Adrenal gland (tissue), 12 donors: ENCODE data around the gene KRTAP10-10. TPM values are rescaled to one million over a fixed set of nuclear protein-coding genes. Genes with fewer than 3 reads are reported as not detected.

Experiments used
- DNase-seq, 7 donors: peaks; one replicate each; pipeline ENCODE4 v3.0.0-alpha.2; 2019 to 2020
- H3K27ac ChIP-seq, 5 donors: fragments of 200-600 bp; sonication (generic) in 4 of 5; 1 replicate in 3 of 5; 2 replicates in 2 of 5; pipeline versions ENCODE4 v1.5.1 to v1.8.0; 2016 to 2020; ENCODE audit warnings: mild to moderate bottlenecking in 1 of 5
- H3K27me3 ChIP-seq: fragments of 200-600 bp; 2 replicates; pipeline ENCODE4 v1.8.0; 2021
- H3K36me3 ChIP-seq, 2 donors: fragments of 200-600 bp; replicated peaks in 1 of 2; 1 replicate in 1 of 2; 2 replicates in 1 of 2; pipeline versions ENCODE4 v1.5.1 to v1.8.0; 2018 to 2022
- H3K4me1 ChIP-seq, 2 donors: fragments of 200-600 bp; replicated peaks in 1 of 2; 1 replicate in 1 of 2; 2 replicates in 1 of 2; pipeline versions ENCODE4 v1.5.1 to v1.8.0; 2018 to 2021
- H3K4me3 ChIP-seq, 4 donors: fragments of 200-600 bp; sonication (generic) in 3 of 4; one replicate each; pipeline ENCODE4 v1.5.1; 2016 to 2018
- H3K9me3 ChIP-seq, 3 donors: fragments of 200-600 bp; sonication (generic) in 1 of 3; replicated peaks in 1 of 3; 1 replicate in 2 of 3; 2 replicates in 1 of 3; pipeline versions ENCODE4 v1.5.1 to v1.8.0; 2016 to 2021
- CTCF ChIP-seq, 6 experiments: fragments of 450-650 bp in 4 of 6; fragments of 200-600 bp in 2 of 6; sonication (generic) in 1 of 6; IDR thresholded peaks; 1 replicate in 5 of 6; 2 replicates in 1 of 6; pipeline versions ENCODE4 v1.5.1 to v1.8.0; 2016 to 2021; ENCODE audit warnings: antibody characterized with exemption in 6 of 6, mild to moderate bottlenecking in 2 of 6, moderate library complexity in 1 of 6
- POLR2A ChIP-seq, 2 donors: fragments of 450-650 bp; IDR thresholded peaks; one replicate each; pipeline ENCODE4 v1.6.1; 2017; ENCODE audit warnings: antibody characterized with exemption in 2 of 2, mild to moderate bottlenecking in 2 of 2, moderate library complexity in 1 of 2
- WGBS, 4 donors: extraction: QIAGEN DNeasy Blood & Tissue Kit in 2 of 4; methylation state at CpG; one replicate each; pipeline versions ENCODE4 v1.1.5 to v1.1.7; 2013 to 2017; 5-methylcytosine and 5-hydroxymethylcytosine counted together
- intact Hi-C, 2 donors: fragments of 100-400 bp; cut with DNase I; formaldehyde crosslinking; loops; one replicate each; pipeline versions ENCODE4 v1.14.1 to v1.15.0; 2022 to 2023
- polyA plus RNA-seq, 3 donors: library from polyadenylated mRNA; stranded (reverse); fragments of 200-250 nt in 2 of 3; fragments of 350-450 nt in 1 of 3; fragmentation: Illumina TruSeq in 1 of 3; extraction: RNeasy Lipid Tissue Mini Kit (QIAGEN cat#74804) in 1 of 3; gene quantifications; one replicate each; pipeline ENCODE4 v1.2.3, GENCODE V29; 2013 to 2014
- total RNA-seq, 9 donors: library from RNA; depleted of rRNA in 4 of 9; stranded (reverse); fragments of >200 nt in 4 of 9; fragments of 120-200 nt in 1 of 9; fragmentation: NEBNext Ultra II Directional in 1 of 9; extraction: Animal tissue kit (Norgen Biotek cat#: 25700) in 1 of 9; gene quantifications; one replicate each; pipeline versions ENCODE4 v1.1.0 to v1.2.4, GENCODE V29; 2013 to 2023
- donor health status: healthy with polysubstance abuse.
- donor health status: Bipolar disorder and iron deficiency.
- donor health status: DM: yes; HTN: yes; CAD: no.
- donor health status: DM: no; HTN: no; CAD: no.
- donor health status: DM: no; HTN: no; CAD: no.
- donor health status: DM: yes; HTN: yes; CAD: no.

Gene KRTAP10-10
- total and polyA plus RNA-seq, 12 donors = not detected

GRCh38 chr21:44618504-44618903, 18.7 kb upstream of the KRTAP10-10 start:
- peak in 5 of 7 donors; percentile 24 to 40 (median 36) for DNase-seq
- no peaks in the 10 kb centered on the region for H3K36me3 ChIP-seq
- no peaks in the 10 kb centered on the region for H3K9me3 ChIP-seq
- no peaks in the 10 kb centered on the region for H3K4me1 ChIP-seq
- no peak overlapping the region for H3K4me3 ChIP-seq
- 13 to 29% (median 21%) methylated on average over 3 to 4 of the region's 4 CpGs for WGBS, 4 donors
- no peak overlapping the region for H3K27ac ChIP-seq
- no peak for TF ChIP-seq POLR2A (IDR thresholded peaks at IDR 0.05)
- peak in 3 of 6 experiments; percentile 17 to 26 (median 19) for TF ChIP-seq CTCF (IDR thresholded peaks at IDR 0.05)
- intact Hi-C loops = no loop called here
- no peaks in the 10 kb centered on the region for H3K27me3 ChIP-seq

GRCh38 chr21:44618909-44619308, 18.2 kb upstream of the KRTAP10-10 start:
- H3K27ac ChIP-seq = no peak overlapping the region
- H3K4me1 ChIP-seq = no peaks in the 10 kb centered on the region
- H3K27me3 ChIP-seq = no peaks in the 10 kb centered on the region
- H3K36me3 ChIP-seq = no peaks in the 10 kb centered on the region
- DNase-seq = no peak
- WGBS, 4 donors = 55 to 66% (median 60%) methylated on average over 3 of the region's 3 CpGs
- no peaks in the 10 kb centered on the region for H3K9me3 ChIP-seq
- intact Hi-C loops = no loop called here
- no peak overlapping the region for H3K4me3 ChIP-seq
- TF ChIP-seq CTCF (IDR thresholded peaks at IDR 0.05) (no peak), POLR2A (IDR thresholded peaks at IDR 0.05) (no peak)

GRCh38 chr21:44619886-44620285, 17.3 kb upstream of the KRTAP10-10 start:
- DNase-seq = no peak
- intact Hi-C loops = no loop called here
- Histone ChIP-seq H3K9me3 (no peaks in the 10 kb centered on the region), H3K27ac (no peak overlapping the region), H3K27me3 (no peaks in the 10 kb centered on the region), H3K36me3 (no peaks in the 10 kb centered on the region), H3K4me3 (no peak overlapping the region), H3K4me1 (no peaks in the 10 kb centered on the region)
- WGBS, 4 donors = 79 to 83% (median 81%) methylated on average over 6 of the region's 6 CpGs
- no peak for TF ChIP-seq CTCF (IDR thresholded peaks at IDR 0.05)
- no peak for TF ChIP-seq POLR2A (IDR thresholded peaks at IDR 0.05)

- intact Hi-C loops = no loop called here
- Histone ChIP-seq H3K4me1 (no peaks in the 10 kb centered on the region), H3K4me3 (no peak overlapping the region), H3K36me3 (no peaks in the 10 kb centered on the region), H3K27me3 (no peaks in the 10 kb centered on the region), H3K27ac (no peak overlapping the region), H3K9me3 (no peaks in the 10 kb centered on the region)
- no peak for DNase-seq
- TF ChIP-seq CTCF (IDR thresholded peaks at IDR 0.05) (no peak), POLR2A (IDR thresholded peaks at IDR 0.05) (no peak)
Measured at GRCh38 chr21:44623575-44623974, 13.6 kb upstream of the KRTAP10-10 start.
